H1 (cell line): ENCODE data around the gene TADA1.

Source experiments
- BACH1 ChIP-seq: IDR thresholded peaks from 2 replicates; pipeline ENCODE4 v1.6.1; 2012; ENCODE audit warnings: low read length, improper control_type of control experiment
- CEBPB ChIP-seq: IDR thresholded peaks from 2 replicates; pipeline ENCODE4 v1.6.1; 2012; ENCODE audit warnings: low read depth, low read length
- CTCF ChIP-seq, 3 experiments: IDR thresholded peaks; 1 replicate in 2 of 3; 2 replicates in 1 of 3; pipeline versions ENCODE4 v1.5.1 to v1.6.1; 2011; ENCODE audit warnings: low read length in 3 of 3, mild to moderate bottlenecking in 3 of 3, inconsistent platforms in 2 of 3, low read depth in 1 of 3, moderate library complexity in 1 of 3; ENCODE audit not compliant: insufficient read depth in 1 of 3; ENCODE audit errors: control extremely low read depth in 1 of 3
- EP300 ChIP-seq, 2 experiments: IDR thresholded peaks; 1 replicate in 1 of 2; 2 replicates in 1 of 2; pipeline ENCODE4 v1.6.1; 2011 to 2012; ENCODE audit warnings: low read depth in 2 of 2, low read length in 2 of 2, mild to moderate bottlenecking in 2 of 2, borderline replicate concordance in 1 of 2, inconsistent platforms in 1 of 2, moderate library complexity in 1 of 2
- JUND ChIP-seq: IDR thresholded peaks from 2 replicates; pipeline ENCODE4 v1.6.1; 2011; ENCODE audit warnings: mild to moderate bottlenecking, improper control_type of control experiment, low read length
- MAX ChIP-seq: IDR thresholded peaks from 2 replicates; pipeline ENCODE4 v1.6.1; 2012; ENCODE audit warnings: inconsistent platforms
- RAD21 ChIP-seq, 2 experiments: IDR thresholded peaks in 1 of 2; conservative IDR thresholded peaks in 1 of 2; 2 replicates each; pipeline ENCODE4 v1.6.1; 2011; ENCODE audit warnings: low read depth in 2 of 2, low read length in 2 of 2, improper control_type of control experiment in 1 of 2, inconsistent platforms in 1 of 2, mild to moderate bottlenecking in 1 of 2, moderate library complexity in 1 of 2
- RXRA ChIP-seq: IDR thresholded peaks from 2 replicates; pipeline ENCODE4 v1.6.1; 2011; ENCODE audit warnings: low read depth, mild to moderate bottlenecking, low read length, moderate library complexity; ENCODE audit not compliant: insufficient read depth

- TF ChIP-seq CTCF (IDR thresholded peaks at IDR 0.05; ENCODE audit: control extremely low read depth in 1 of 3, insufficient read depth in 1 of 3, low read depth in 1 of 3, low read length in 3 of 3) (no peak), RAD21 (IDR thresholded peaks at IDR 0.05 in 1 of 2, conservative IDR thresholded peaks at IDR 0.05 in 1 of 2; ENCODE audit: low read depth in 2 of 2, low read length in 2 of 2) (no peak), JUND (no peak), EP300 (IDR thresholded peaks at IDR 0.05; ENCODE audit: borderline replicate concordance in 1 of 2, low read depth in 2 of 2, low read length in 2 of 2) (no peak), BACH1 (no peak), CEBPB (no peak), RXRA (no peak), MAX (no peak)
Observed at GRCh38 chr1:166855558-166855957, 20.5 kb downstream of the TADA1 start.
